Measurements from ENCODE around the gene NKIRAS1.
"Not testable (repeated sequence)": the region's sequence is repeated elsewhere in the genome, so short reads cannot be mapped to it uniquely, and the experiment has no call there.

Gene NKIRAS1

GRCh38 chr3:23886311-23886710 is 30.5 kb downstream of the NKIRAS1 start:
- H2BK15ac ChIP-seq (replicated peaks; ENCODE audit: low read depth), result no peak overlapping the region
- H2BK120ac ChIP-seq (ENCODE audit: low read depth, low read length), result no peak overlapping the region
- no peak overlapping the region for H3K18ac ChIP-seq (ENCODE audit: low read length)
- H2BK5ac ChIP-seq (ENCODE audit: low read length), result no peak overlapping the region
- H3K4me2 ChIP-seq (ENCODE audit: low read length), result no peak overlapping the region
- H2AK5ac ChIP-seq (ENCODE audit: low read length), result no peak overlapping the region
- H3K4me1 ChIP-seq (ENCODE audit: control insufficient read depth, low read depth, low read length), result no peaks in the 10 kb centered on the region
- peaks cover 7% of the 10 kb centered on the region for H3K79me1 ChIP-seq (ENCODE audit: low read length)
- H3K9ac ChIP-seq (ENCODE audit: low read length), result no peak overlapping the region
- H4K8ac ChIP-seq (ENCODE audit: low read depth, low read length), result no peak overlapping the region
- H3K36me3 ChIP-seq (ENCODE audit: control insufficient read depth, insufficient read depth, low read length), result no peaks in the 10 kb centered on the region
- H3K4ac ChIP-seq (ENCODE audit: low read depth, low read length), result peak overlapping the region; percentile 16
- no peaks in the 10 kb centered on the region for H3K79me2 ChIP-seq (ENCODE audit: control insufficient read depth, insufficient read depth, low read length)
- WGBS (ENCODE audit: extremely low coverage, insufficient coverage, low lambda C conversion rate), result no CpG with 5 or more reads among the region's 3 CpGs
- no peak overlapping the region for H4K5ac ChIP-seq (ENCODE audit: low read length)
- no peak for DNase-seq
- H3K27ac ChIP-seq (ENCODE audit: low read depth, low read length), result no peak overlapping the region
- H3K23ac ChIP-seq (ENCODE audit: low read length), result no peak overlapping the region
- H3K56ac ChIP-seq (ENCODE audit: low read length), result no peak overlapping the region
- H3K4me3 ChIP-seq (ENCODE audit: low read length), result no peak overlapping the region
- no peaks in the 10 kb centered on the region for H3K27me3 ChIP-seq (ENCODE audit: insufficient read depth, low read length, poor library complexity)

GRCh38 chr3:23885210-23885609 is 31.6 kb downstream of the NKIRAS1 start:
- Histone ChIP-seq H2BK15ac (replicated peaks; ENCODE audit: low read depth) (no peak overlapping the region), H3K79me1 (ENCODE audit: low read length) (peaks cover 7% of the 10 kb centered on the region), H3K9ac (ENCODE audit: low read length) (no peak overlapping the region), H3K4ac (ENCODE audit: low read depth, low read length) (no peak overlapping the region), H3K4me3 (ENCODE audit: low read length) (no peak overlapping the region), H3K23ac (ENCODE audit: low read length) (no peak overlapping the region), H3K4me2 (ENCODE audit: low read length) (no peak overlapping the region), H3K4me1 (ENCODE audit: control insufficient read depth, low read depth, low read length) (no peaks in the 10 kb centered on the region), H2BK5ac (ENCODE audit: low read length) (no peak overlapping the region), H2BK120ac (ENCODE audit: low read depth, low read length) (no peak overlapping the region), H4K8ac (ENCODE audit: low read depth, low read length) (no peak overlapping the region), H3K18ac (ENCODE audit: low read length) (no peak overlapping the region), H2AK5ac (ENCODE audit: low read length) (no peak overlapping the region), H3K27me3 (ENCODE audit: insufficient read depth, low read length, poor library complexity) (no peaks in the 10 kb centered on the region), H3K27ac (ENCODE audit: low read depth, low read length) (no peak overlapping the region), H3K79me2 (ENCODE audit: control insufficient read depth, insufficient read depth, low read length) (no peaks in the 10 kb centered on the region), H4K5ac (ENCODE audit: low read length) (no peak overlapping the region), H3K36me3 (ENCODE audit: control insufficient read depth, insufficient read depth, low read length) (no peaks in the 10 kb centered on the region), H3K56ac (ENCODE audit: low read length) (no peak overlapping the region)
- no peak for DNase-seq
- no CpG with 5 or more reads among the region's 6 CpGs for WGBS (ENCODE audit: extremely low coverage, insufficient coverage, low lambda C conversion rate)

- Histone ChIP-seq H3K79me2 (ENCODE audit: control insufficient read depth, insufficient read depth, low read length) (no peaks in the 10 kb centered on the region), H3K23ac (ENCODE audit: low read length) (no peak overlapping the region), H3K27ac (ENCODE audit: low read depth, low read length) (no peak overlapping the region), H3K18ac (ENCODE audit: low read length) (peak overlapping the region; percentile 39), H2BK15ac (replicated peaks; ENCODE audit: low read depth) (no peak overlapping the region), H3K56ac (ENCODE audit: low read length) (no peak overlapping the region), H4K8ac (ENCODE audit: low read depth, low read length) (no peak overlapping the region), H3K4ac (ENCODE audit: low read depth, low read length) (no peak overlapping the region), H3K36me3 (ENCODE audit: control insufficient read depth, insufficient read depth, low read length) (no peaks in the 10 kb centered on the region), H2BK120ac (ENCODE audit: low read depth, low read length) (no peak overlapping the region), H3K79me1 (ENCODE audit: low read length) (peaks cover 7% of the 10 kb centered on the region), H3K4me2 (ENCODE audit: low read length) (no peak overlapping the region), H3K9ac (ENCODE audit: low read length) (no peak overlapping the region), H3K27me3 (ENCODE audit: insufficient read depth, low read length, poor library complexity) (no peaks in the 10 kb centered on the region), H3K4me1 (ENCODE audit: control insufficient read depth, low read depth, low read length) (no peaks in the 10 kb centered on the region), H4K5ac (ENCODE audit: low read length) (no peak overlapping the region), H3K4me3 (ENCODE audit: low read length) (no peak overlapping the region), H2AK5ac (ENCODE audit: low read length) (no peak overlapping the region), H2BK5ac (ENCODE audit: low read length) (no peak overlapping the region)
- DNase-seq, result peak; percentile 50
- no CpG with 5 or more reads among the region's 2 CpGs for WGBS (ENCODE audit: extremely low coverage, insufficient coverage, low lambda C conversion rate)
Observed at GRCh38 chr3:23884481-23884880, 32.3 kb downstream of the NKIRAS1 start.

GRCh38 chr3:23882487-23882918 is 34.3 kb downstream of the NKIRAS1 start:
- WGBS (ENCODE audit: extremely low coverage, insufficient coverage, low lambda C conversion rate), result no CpG with 5 or more reads among the region's 28 CpGs

GRCh38 chr3:23881993-23882392 is 34.8 kb downstream of the NKIRAS1 start:
- not testable (repeated sequence) for H3K4me1 ChIP-seq (ENCODE audit: control insufficient read depth, low read depth, low read length); H3K36me3 ChIP-seq (ENCODE audit: control insufficient read depth, insufficient read depth, low read length); H2BK120ac ChIP-seq (ENCODE audit: low read depth, low read length); H3K27me3 ChIP-seq (ENCODE audit: insufficient read depth, low read length, poor library complexity); H3K56ac ChIP-seq (ENCODE audit: low read length); DNase-seq; H2AK5ac ChIP-seq (ENCODE audit: low read length); H3K9ac ChIP-seq (ENCODE audit: low read length); H3K4ac ChIP-seq (ENCODE audit: low read depth, low read length); H3K4me3 ChIP-seq (ENCODE audit: low read length); H4K8ac ChIP-seq (ENCODE audit: low read depth, low read length); H3K23ac ChIP-seq (ENCODE audit: low read length); H3K18ac ChIP-seq (ENCODE audit: low read length); H3K4me2 ChIP-seq (ENCODE audit: low read length); H2BK5ac ChIP-seq (ENCODE audit: low read length); H4K5ac ChIP-seq (ENCODE audit: low read length); H3K27ac ChIP-seq (ENCODE audit: low read depth, low read length); H2BK15ac ChIP-seq (replicated peaks; ENCODE audit: low read depth)
- no CpG with 5 or more reads among the region's 4 CpGs for WGBS (ENCODE audit: extremely low coverage, insufficient coverage, low lambda C conversion rate)
- Histone ChIP-seq H3K79me2 (ENCODE audit: control insufficient read depth, insufficient read depth, low read length) (peaks cover 14% of the 10 kb centered on the region), H3K79me1 (ENCODE audit: low read length) (peaks cover 21% of the 10 kb centered on the region)

More at GRCh38 chr3:23882487-23882918, 34.3 kb downstream of the NKIRAS1 start:
- H2BK15ac ChIP-seq (replicated peaks; ENCODE audit: low read depth), result no peak overlapping the region
- no peak overlapping the region for H4K5ac ChIP-seq (ENCODE audit: low read length)
- H3K79me2 ChIP-seq (ENCODE audit: control insufficient read depth, insufficient read depth, low read length), result peaks cover 11% of the 10 kb centered on the region
- no peak for DNase-seq
- H4K8ac ChIP-seq (ENCODE audit: low read depth, low read length), result no peak overlapping the region
- H3K56ac ChIP-seq (ENCODE audit: low read length), result no peak overlapping the region
- H3K79me1 ChIP-seq (ENCODE audit: low read length), result peaks cover 17% of the 10 kb centered on the region
- no peak overlapping the region for H3K4me2 ChIP-seq (ENCODE audit: low read length)
- H3K23ac ChIP-seq (ENCODE audit: low read length), result no peak overlapping the region
- H2BK5ac ChIP-seq (ENCODE audit: low read length), result no peak overlapping the region
- H3K27ac ChIP-seq (ENCODE audit: low read depth, low read length), result no peak overlapping the region
- H3K4me3 ChIP-seq (ENCODE audit: low read length), result no peak overlapping the region
- no peak overlapping the region for H3K9ac ChIP-seq (ENCODE audit: low read length)
- H3K4me1 ChIP-seq (ENCODE audit: control insufficient read depth, low read depth, low read length), result no peaks in the 10 kb centered on the region
- no peak overlapping the region for H3K4ac ChIP-seq (ENCODE audit: low read depth, low read length)
- no peaks in the 10 kb centered on the region for H3K27me3 ChIP-seq (ENCODE audit: insufficient read depth, low read length, poor library complexity)
- H3K18ac ChIP-seq (ENCODE audit: low read length), result no peak overlapping the region
- H3K36me3 ChIP-seq (ENCODE audit: control insufficient read depth, insufficient read depth, low read length), result no peaks in the 10 kb centered on the region
- no peak overlapping the region for H2BK120ac ChIP-seq (ENCODE audit: low read depth, low read length)
- H2AK5ac ChIP-seq (ENCODE audit: low read length), result no peak overlapping the region

GRCh38 chr3:23880703-23881339 is 36.0 kb downstream of the NKIRAS1 start:
- H4K8ac ChIP-seq (ENCODE audit: low read depth, low read length), result no peak overlapping the region
- H2AK5ac ChIP-seq (ENCODE audit: low read length), result no peak overlapping the region

More at GRCh38 chr3:23880703-23881339, 36.0 kb downstream of the NKIRAS1 start:
- Histone ChIP-seq H3K4me3 (ENCODE audit: low read length) (no peak overlapping the region), H3K27me3 (ENCODE audit: insufficient read depth, low read length, poor library complexity) (no peaks in the 10 kb centered on the region), H2BK15ac (replicated peaks; ENCODE audit: low read depth) (no peak overlapping the region), H3K9ac (ENCODE audit: low read length) (no peak overlapping the region), H3K79me1 (ENCODE audit: low read length) (peaks cover 22% of the 10 kb centered on the region), H3K4me2 (ENCODE audit: low read length) (no peak overlapping the region), H3K4ac (ENCODE audit: low read depth, low read length) (no peak overlapping the region), H3K27ac (ENCODE audit: low read depth, low read length) (no peak overlapping the region), H3K79me2 (ENCODE audit: control insufficient read depth, insufficient read depth, low read length) (peaks cover 16% of the 10 kb centered on the region), H2BK5ac (ENCODE audit: low read length) (no peak overlapping the region), H3K36me3 (ENCODE audit: control insufficient read depth, insufficient read depth, low read length) (no peaks in the 10 kb centered on the region), H3K18ac (ENCODE audit: low read length) (no peak overlapping the region), H3K4me1 (ENCODE audit: control insufficient read depth, low read depth, low read length) (no peaks in the 10 kb centered on the region), H3K56ac (ENCODE audit: low read length) (no peak overlapping the region), H4K5ac (ENCODE audit: low read length) (no peak overlapping the region), H3K23ac (ENCODE audit: low read length) (no peak overlapping the region), H2BK120ac (ENCODE audit: low read depth, low read length) (no peak overlapping the region)
- no CpG with 5 or more reads among the region's 4 CpGs for WGBS (ENCODE audit: extremely low coverage, insufficient coverage, low lambda C conversion rate)
- peak; percentile 56 for DNase-seq

Measured in mesendoderm (in vitro differentiated cells).